Measurements from ENCODE around the gene PPP4R3B. TPM values are rescaled to one million over a fixed set of nuclear protein-coding genes. Genes with fewer than 3 reads are reported as not detected.
"Not testable (repeated sequence)": the region's sequence is repeated elsewhere in the genome, so short reads cannot be mapped to it uniquely, and the experiment has no call there.

The PPP4R3B gene
- total and polyA plus RNA-seq, 4 donors: 28.9 to 59.3 (median 50.1) TPM

- ATAC-seq (ENCODE audit: low FRiP score) (peak; percentile 22), DNase-seq (no peak)
- Histone ChIP-seq H3K27me3 (ENCODE audit: control insufficient read depth in 1 of 2, insufficient read depth in 2 of 2, low read length in 1 of 2) (no peaks in the 10 kb centered on the region), H3K4me3 (ENCODE audit: low read length in 2 of 2) (no peak overlapping the region), H3K4me1 (ENCODE audit: control insufficient read depth in 1 of 2, insufficient read depth in 2 of 2, low read length in 2 of 2) (no peaks in the 10 kb centered on the region), H3K36me3 (ENCODE audit: control insufficient read depth in 1 of 2, insufficient read depth in 2 of 2, low read length in 1 of 2) (no peaks in the 10 kb centered on the region), H3K27ac (ENCODE audit: low read depth in 1 of 2, low read length in 2 of 2) (no peak overlapping the region), H3K9me3 (ENCODE audit: control insufficient read depth, low read length) (no peaks in the 10 kb centered on the region)
- WGBS, 2 donors: 21 to 32% methylated on average over 4 of the region's 4 CpGs
- intact Hi-C loops (cut with DNase I): loop anchor here in 1 of 2 donors (5.0 kb wide), 1 partner anchor 35 kb away; the partner anchor contains the start of gene PPP4R3B
These were observed 35.4 kb downstream of the PPP4R3B start for GRCh38 chr2:55581874-55582547.

GRCh38 chr2:55581435-55581834 lies 36.0 kb downstream of the PPP4R3B start:
- no peak for DNase-seq
- no peak for ATAC-seq (ENCODE audit: low FRiP score)
- H3K27me3 ChIP-seq (ENCODE audit: control insufficient read depth in 1 of 2, insufficient read depth in 2 of 2, low read length in 1 of 2): no peaks in the 10 kb centered on the region
- H3K4me3 ChIP-seq (ENCODE audit: low read length in 2 of 2): no peak overlapping the region
- no peaks in the 10 kb centered on the region for H3K9me3 ChIP-seq (ENCODE audit: control insufficient read depth, low read length)
- intact Hi-C loops (cut with DNase I): loop anchor here in 1 of 2 donors (5.0 kb wide), 1 partner anchor 36 kb away; the partner anchor contains the start of gene PPP4R3B
- no peaks in the 10 kb centered on the region for H3K4me1 ChIP-seq (ENCODE audit: control insufficient read depth in 1 of 2, insufficient read depth in 2 of 2, low read length in 2 of 2)
- H3K36me3 ChIP-seq (ENCODE audit: control insufficient read depth in 1 of 2, insufficient read depth in 2 of 2, low read length in 1 of 2): no peaks in the 10 kb centered on the region
- H3K27ac ChIP-seq (ENCODE audit: low read depth in 1 of 2, low read length in 2 of 2): no peak overlapping the region
- WGBS, 2 donors: 90 to 94% methylated on average over 3 of the region's 3 CpGs

GRCh38 chr2:55569002-55569401 lies 48.4 kb downstream of the PPP4R3B start:
- ATAC-seq (ENCODE audit: low FRiP score); H3K27ac ChIP-seq (ENCODE audit: low read depth in 1 of 2, low read length in 2 of 2); H3K36me3 ChIP-seq (ENCODE audit: control insufficient read depth in 1 of 2, insufficient read depth in 2 of 2, low read length in 1 of 2); DNase-seq; H3K27me3 ChIP-seq (ENCODE audit: control insufficient read depth in 1 of 2, insufficient read depth in 2 of 2, low read length in 1 of 2); intact Hi-C loops (cut with DNase I); H3K4me3 ChIP-seq (ENCODE audit: low read length in 2 of 2); H3K4me1 ChIP-seq (ENCODE audit: control insufficient read depth in 1 of 2, insufficient read depth in 2 of 2, low read length in 2 of 2); H3K9me3 ChIP-seq (ENCODE audit: control insufficient read depth, low read length): not testable (repeated sequence)
- 80 to 87% methylated on average over 8 of the region's 8 CpGs for WGBS, 2 donors

GRCh38 chr2:55567298-55567697 lies 50.1 kb downstream of the PPP4R3B start:
- H3K36me3 ChIP-seq (ENCODE audit: control insufficient read depth in 1 of 2, insufficient read depth in 2 of 2, low read length in 1 of 2): peaks cover 0 to 6% of the 10 kb centered on the region in 2 donors
- DNase-seq (no peak), ATAC-seq (ENCODE audit: low FRiP score) (no peak)
- no peaks in the 10 kb centered on the region for H3K9me3 ChIP-seq (ENCODE audit: control insufficient read depth, low read length)
- no peak overlapping the region for H3K27ac ChIP-seq (ENCODE audit: low read depth in 1 of 2, low read length in 2 of 2)
- 94% methylated on average over 4 of the region's 4 CpGs for WGBS, 2 donors
- H3K4me1 ChIP-seq (ENCODE audit: control insufficient read depth in 1 of 2, insufficient read depth in 2 of 2, low read length in 2 of 2): no peaks in the 10 kb centered on the region
- H3K4me3 ChIP-seq (ENCODE audit: low read length in 2 of 2): no peak overlapping the region
- H3K27me3 ChIP-seq (ENCODE audit: control insufficient read depth in 1 of 2, insufficient read depth in 2 of 2, low read length in 1 of 2): no peaks in the 10 kb centered on the region
- intact Hi-C loops (cut with DNase I): no loop called here

DNA sequence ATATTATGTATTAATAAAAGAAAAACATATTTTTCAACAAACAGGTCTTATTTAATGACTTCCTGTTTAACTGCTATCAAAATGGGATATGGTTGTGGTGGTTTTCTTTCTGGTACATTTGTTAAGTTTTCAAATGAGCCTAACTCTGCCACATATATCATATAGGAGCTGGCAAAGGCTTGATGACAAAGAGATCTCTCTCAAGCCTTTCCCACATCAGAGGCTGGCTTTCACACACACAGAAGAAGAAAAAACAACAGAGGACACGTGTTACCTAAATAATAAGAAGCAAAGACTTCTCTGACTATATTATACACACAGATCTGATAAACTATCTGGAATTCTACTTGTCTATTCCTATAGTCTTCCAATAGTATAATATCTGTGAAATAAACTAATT lies 51.8 kb downstream of the PPP4R3B start:
- Histone ChIP-seq H3K36me3 (ENCODE audit: control insufficient read depth in 1 of 2, insufficient read depth in 2 of 2, low read length in 1 of 2) (peaks cover 0 to 6% of the 10 kb centered on the region in 2 donors), H3K4me3 (ENCODE audit: low read length in 2 of 2) (no peak overlapping the region), H3K27me3 (ENCODE audit: control insufficient read depth in 1 of 2, insufficient read depth in 2 of 2, low read length in 1 of 2) (no peaks in the 10 kb centered on the region), H3K4me1 (ENCODE audit: control insufficient read depth in 1 of 2, insufficient read depth in 2 of 2, low read length in 2 of 2) (no peaks in the 10 kb centered on the region), H3K9me3 (ENCODE audit: control insufficient read depth, low read length) (no peaks in the 10 kb centered on the region), H3K27ac (ENCODE audit: low read depth in 1 of 2, low read length in 2 of 2) (no peak overlapping the region)
- WGBS, 2 donors: 68 to 85% methylated on average over 1 of the region's 1 CpG
- intact Hi-C loops (cut with DNase I): no loop called here
- no peak for DNase-seq
- ATAC-seq (ENCODE audit: low FRiP score): no peak

- Histone ChIP-seq H3K9me3 (ENCODE audit: control insufficient read depth, low read length) (no peaks in the 10 kb centered on the region), H3K36me3 (ENCODE audit: control insufficient read depth in 1 of 2, insufficient read depth in 2 of 2, low read length in 1 of 2) (no peaks in the 10 kb centered on the region), H3K4me3 (ENCODE audit: low read length in 2 of 2) (no peak overlapping the region), H3K4me1 (ENCODE audit: control insufficient read depth in 1 of 2, insufficient read depth in 2 of 2, low read length in 2 of 2) (peaks cover 0 to 2% of the 10 kb centered on the region in 2 donors), H3K27me3 (ENCODE audit: control insufficient read depth in 1 of 2, insufficient read depth in 2 of 2, low read length in 1 of 2) (no peaks in the 10 kb centered on the region), H3K27ac (ENCODE audit: low read depth in 1 of 2, low read length in 2 of 2) (no peak overlapping the region)
- intact Hi-C loops (cut with DNase I): no loop called here
- 96 to 98% methylated on average over 3 of the region's 3 CpGs for WGBS, 2 donors
- ATAC-seq (ENCODE audit: low FRiP score) (no peak), DNase-seq (no peak)
These were observed 56.6 kb downstream of the PPP4R3B start for GRCh38 chr2:55560855-55561254.

- 84 to 87% methylated on average over 9 of the region's 9 CpGs for WGBS, 2 donors
- no peaks in the 10 kb centered on the region for H3K36me3 ChIP-seq (ENCODE audit: control insufficient read depth in 1 of 2, insufficient read depth in 2 of 2, low read length in 1 of 2)
These were observed 60.6 kb downstream of the PPP4R3B start for GRCh38 chr2:55556809-55557208.

GRCh38 chr2:55555977-55556376 lies 61.4 kb downstream of the PPP4R3B start:
- intact Hi-C loops (cut with DNase I): no loop called here
- Histone ChIP-seq H3K9me3 (ENCODE audit: control insufficient read depth, low read length) (no peaks in the 10 kb centered on the region), H3K27me3 (ENCODE audit: control insufficient read depth in 1 of 2, insufficient read depth in 2 of 2, low read length in 1 of 2) (no peaks in the 10 kb centered on the region), H3K36me3 (ENCODE audit: control insufficient read depth in 1 of 2, insufficient read depth in 2 of 2, low read length in 1 of 2) (no peaks in the 10 kb centered on the region), H3K27ac (ENCODE audit: low read depth in 1 of 2, low read length in 2 of 2) (no peak overlapping the region), H3K4me3 (ENCODE audit: low read length in 2 of 2) (no peak overlapping the region), H3K4me1 (ENCODE audit: control insufficient read depth in 1 of 2, insufficient read depth in 2 of 2, low read length in 2 of 2) (peaks cover 0 to 5% of the 10 kb centered on the region in 2 donors)
- ATAC-seq (ENCODE audit: low FRiP score): no peak
- no peak for DNase-seq

More at GRCh38 chr2:55556809-55557208, 60.6 kb downstream of the PPP4R3B start:
- ATAC-seq (ENCODE audit: low FRiP score) (no peak), DNase-seq (no peak)
- Histone ChIP-seq H3K9me3 (ENCODE audit: control insufficient read depth, low read length) (no peaks in the 10 kb centered on the region), H3K4me3 (ENCODE audit: low read length in 2 of 2) (no peak overlapping the region), H3K4me1 (ENCODE audit: control insufficient read depth in 1 of 2, insufficient read depth in 2 of 2, low read length in 2 of 2) (peaks cover 0 to 5% of the 10 kb centered on the region in 2 donors), H3K27ac (ENCODE audit: low read depth in 1 of 2, low read length in 2 of 2) (no peak overlapping the region), H3K27me3 (ENCODE audit: control insufficient read depth in 1 of 2, insufficient read depth in 2 of 2, low read length in 1 of 2) (no peaks in the 10 kb centered on the region)
- intact Hi-C loops (cut with DNase I): no loop called here

DNA sequence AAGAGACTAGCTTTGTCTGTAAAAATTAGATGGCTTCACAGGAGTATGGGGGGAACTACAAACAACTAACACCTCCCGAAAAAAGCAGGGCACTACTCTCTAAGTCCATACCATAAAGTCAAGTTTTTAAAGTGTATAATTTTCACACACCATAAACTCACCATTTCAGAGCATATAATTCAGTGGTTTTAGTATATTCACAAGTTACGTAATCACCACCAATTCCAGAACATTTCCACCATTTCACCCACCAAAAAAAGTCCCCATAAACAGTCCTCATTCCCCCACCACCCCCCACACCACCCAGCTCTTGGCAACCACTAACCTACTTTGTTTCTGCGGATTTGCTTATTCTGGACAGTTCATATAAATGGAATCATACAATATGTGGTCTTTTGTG lies 64.1 kb downstream of the PPP4R3B start:
- DNase-seq (no peak), ATAC-seq (ENCODE audit: low FRiP score) (no peak)
- Histone ChIP-seq H3K9me3 (ENCODE audit: control insufficient read depth, low read length) (no peaks in the 10 kb centered on the region), H3K27ac (ENCODE audit: low read depth in 1 of 2, low read length in 2 of 2) (no peak overlapping the region), H3K4me1 (ENCODE audit: control insufficient read depth in 1 of 2, insufficient read depth in 2 of 2, low read length in 2 of 2) (peaks cover 0 to 5% of the 10 kb centered on the region in 2 donors), H3K4me3 (ENCODE audit: low read length in 2 of 2) (no peak overlapping the region), H3K36me3 (ENCODE audit: control insufficient read depth in 1 of 2, insufficient read depth in 2 of 2, low read length in 1 of 2) (no peaks in the 10 kb centered on the region), H3K27me3 (ENCODE audit: control insufficient read depth in 1 of 2, insufficient read depth in 2 of 2, low read length in 1 of 2) (no peaks in the 10 kb centered on the region)
- WGBS, 2 donors: 65 to 72% methylated on average over 3 of the region's 3 CpGs
- intact Hi-C loops (cut with DNase I): no loop called here
